ENCODE results near the gene MYLK. TPM values are rescaled to one million over a fixed set of nuclear protein-coding genes. Genes with fewer than 3 reads are reported as not detected.
"Not testable (repeated sequence)": the region's sequence is repeated elsewhere in the genome, so short reads cannot be mapped to it uniquely, and the experiment has no call there.

The MYLK gene
- total RNA-seq, 2 experiments from 2014 or later = 0.22 TPM; not detected in 1

DNA sequence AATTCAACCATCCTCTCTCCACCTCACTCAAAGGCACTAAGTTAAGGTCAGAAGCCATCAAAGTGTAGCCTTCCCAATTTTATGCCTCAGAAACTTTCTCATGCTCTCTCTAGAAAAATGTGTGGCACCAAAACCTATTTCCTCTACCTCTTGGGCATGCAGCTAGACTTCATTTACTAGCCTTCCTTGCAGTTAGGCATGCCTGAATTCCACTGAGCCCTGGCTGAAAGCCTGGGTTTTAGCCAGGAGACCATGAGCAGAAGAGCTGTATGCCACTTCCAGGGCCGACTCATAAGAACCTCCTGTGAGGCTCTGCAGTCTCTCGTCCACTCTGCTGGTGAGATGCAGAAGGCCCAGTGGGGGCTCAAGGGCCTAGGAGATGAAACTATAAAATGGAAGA lies 145.0 kb downstream of the MYLK start:
- no peaks in the 10 kb centered on the region for H3K9me3 ChIP-seq (ENCODE audit: control insufficient read depth in 1 of 2, insufficient read depth in 1 of 2, low read length in 2 of 2)
- ATAC-seq (ENCODE audit: poor library complexity) (no peak), DNase-seq (no peak)
- ChIA-PET POLR2A (no interaction called here), CTCF (no interaction called here)
- Mint-ChIP-seq H3K4me3 (no peak overlapping the region), H3K27me3 (no peaks in the 10 kb centered on the region), H3K36me3 (ENCODE audit: low read depth) (no peaks in the 10 kb centered on the region), H3K4me1 (ENCODE audit: low read depth) (no peaks in the 10 kb centered on the region), H3K9me3 (no peaks in the 10 kb centered on the region), H3K27ac (no peak overlapping the region)
- H3K36me3 ChIP-seq (ENCODE audit: insufficient read depth, low read length) = no peaks in the 10 kb centered on the region
- TF ChIP-seq, protein P1, sequence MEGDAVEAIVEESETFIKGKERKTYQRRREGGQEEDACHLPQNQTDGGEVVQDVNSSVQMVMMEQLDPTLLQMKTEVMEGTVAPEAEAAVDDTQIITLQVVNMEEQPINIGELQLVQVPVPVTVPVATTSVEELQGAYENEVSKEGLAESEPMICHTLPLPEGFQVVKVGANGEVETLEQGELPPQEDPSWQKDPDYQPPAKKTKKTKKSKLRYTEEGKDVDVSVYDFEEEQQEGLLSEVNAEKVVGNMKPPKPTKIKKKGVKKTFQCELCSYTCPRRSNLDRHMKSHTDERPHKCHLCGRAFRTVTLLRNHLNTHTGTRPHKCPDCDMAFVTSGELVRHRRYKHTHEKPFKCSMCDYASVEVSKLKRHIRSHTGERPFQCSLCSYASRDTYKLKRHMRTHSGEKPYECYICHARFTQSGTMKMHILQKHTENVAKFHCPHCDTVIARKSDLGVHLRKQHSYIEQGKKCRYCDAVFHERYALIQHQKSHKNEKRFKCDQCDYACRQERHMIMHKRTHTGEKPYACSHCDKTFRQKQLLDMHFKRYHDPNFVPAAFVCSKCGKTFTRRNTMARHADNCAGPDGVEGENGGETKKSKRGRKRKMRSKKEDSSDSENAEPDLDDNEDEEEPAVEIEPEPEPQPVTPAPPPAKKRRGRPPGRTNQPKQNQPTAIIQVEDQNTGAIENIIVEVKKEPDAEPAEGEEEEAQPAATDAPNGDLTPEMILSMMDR (IDR thresholded peaks at IDR 0.05) = no peak
- peaks cover 0 to 2% of the 10 kb centered on the region in 2 experiments for H3K27me3 ChIP-seq (ENCODE audit: control insufficient read depth in 1 of 2, insufficient read depth in 2 of 2, low read length in 2 of 2)
- intact Hi-C loops (cut with DNase I, micrococcal nuclease) = no loop called here
- H3K4me1 ChIP-seq (ENCODE audit: insufficient read depth, low read length) = no peaks in the 10 kb centered on the region
- H3K27ac ChIP-seq (ENCODE audit: low read depth in 1 of 2, low read length in 2 of 2) = no peak overlapping the region
- H3K4me3 ChIP-seq (ENCODE audit: low read length) = no peak overlapping the region

- ATAC-seq (ENCODE audit: poor library complexity) = not testable (repeated sequence)
These were observed 145.6 kb downstream of the MYLK start for GRCh38 chr3:123738522-123738921.

DNA sequence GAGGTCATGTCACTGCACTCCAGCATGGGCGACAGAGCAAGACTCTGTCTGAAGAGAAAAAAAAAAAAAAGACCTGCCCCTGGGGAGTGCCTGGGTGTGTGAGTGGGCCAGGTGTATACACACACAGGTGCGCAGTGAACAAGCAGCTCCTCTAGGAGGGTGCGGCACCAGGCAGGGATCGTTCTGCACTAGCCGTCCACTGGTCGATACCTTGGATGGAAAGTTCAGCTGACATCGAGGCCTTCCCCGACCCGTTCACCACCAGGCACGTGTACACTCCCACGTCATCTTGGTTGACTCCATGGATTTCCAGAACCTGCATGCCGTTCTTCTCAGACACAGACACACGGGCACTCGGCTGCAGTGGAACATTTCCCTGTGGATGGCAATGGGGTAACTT lies 147.0 kb downstream of the MYLK start:
- no peak overlapping the region for H3K27ac Mint-ChIP-seq
- H3K4me3 ChIP-seq (ENCODE audit: low read length) = no peak overlapping the region
- H3K9me3 Mint-ChIP-seq = no peaks in the 10 kb centered on the region
- H3K36me3 Mint-ChIP-seq (ENCODE audit: low read depth) = no peaks in the 10 kb centered on the region
- TF ChIP-seq, protein P1 (IDR thresholded peaks at IDR 0.05) = no peak
- DNase-seq (no peak), ATAC-seq (ENCODE audit: poor library complexity) (no peak)
- H3K27me3 ChIP-seq (ENCODE audit: control insufficient read depth in 1 of 2, insufficient read depth in 2 of 2, low read length in 2 of 2) = peaks cover 0 to 2% of the 10 kb centered on the region in 2 experiments
- no peaks in the 10 kb centered on the region for H3K4me1 Mint-ChIP-seq (ENCODE audit: low read depth)
- CTCF ChIA-PET = no interaction called here
- H3K4me1 ChIP-seq (ENCODE audit: insufficient read depth, low read length) = no peaks in the 10 kb centered on the region
- intact Hi-C loops (cut with DNase I, micrococcal nuclease) = no loop called here
- H3K9me3 ChIP-seq (ENCODE audit: control insufficient read depth in 1 of 2, insufficient read depth in 1 of 2, low read length in 2 of 2) = no peaks in the 10 kb centered on the region
- no peaks in the 10 kb centered on the region for H3K36me3 ChIP-seq (ENCODE audit: insufficient read depth, low read length)
- no peak overlapping the region for H3K27ac ChIP-seq (ENCODE audit: low read depth in 1 of 2, low read length in 2 of 2)
- no peaks in the 10 kb centered on the region for H3K27me3 Mint-ChIP-seq
- no peak overlapping the region for H3K4me3 Mint-ChIP-seq
- POLR2A ChIA-PET = no interaction called here

More at GRCh38 chr3:123738522-123738921, 145.6 kb downstream of the MYLK start:
- H3K4me1 Mint-ChIP-seq (ENCODE audit: low read depth); H3K27ac Mint-ChIP-seq; H3K27me3 Mint-ChIP-seq; H3K4me3 Mint-ChIP-seq; H3K4me3 ChIP-seq (ENCODE audit: low read length); H3K27ac ChIP-seq (ENCODE audit: low read depth in 1 of 2, low read length in 2 of 2); POLR2A ChIA-PET; H3K4me1 ChIP-seq (ENCODE audit: insufficient read depth, low read length); H3K27me3 ChIP-seq (ENCODE audit: control insufficient read depth in 1 of 2, insufficient read depth in 2 of 2, low read length in 2 of 2); CTCF ChIA-PET; H3K9me3 Mint-ChIP-seq; H3K9me3 ChIP-seq (ENCODE audit: control insufficient read depth in 1 of 2, insufficient read depth in 1 of 2, low read length in 2 of 2); intact Hi-C loops (cut with DNase I, micrococcal nuclease); H3K36me3 Mint-ChIP-seq (ENCODE audit: low read depth); DNase-seq; H3K36me3 ChIP-seq (ENCODE audit: insufficient read depth, low read length): not testable (repeated sequence)

DNA sequence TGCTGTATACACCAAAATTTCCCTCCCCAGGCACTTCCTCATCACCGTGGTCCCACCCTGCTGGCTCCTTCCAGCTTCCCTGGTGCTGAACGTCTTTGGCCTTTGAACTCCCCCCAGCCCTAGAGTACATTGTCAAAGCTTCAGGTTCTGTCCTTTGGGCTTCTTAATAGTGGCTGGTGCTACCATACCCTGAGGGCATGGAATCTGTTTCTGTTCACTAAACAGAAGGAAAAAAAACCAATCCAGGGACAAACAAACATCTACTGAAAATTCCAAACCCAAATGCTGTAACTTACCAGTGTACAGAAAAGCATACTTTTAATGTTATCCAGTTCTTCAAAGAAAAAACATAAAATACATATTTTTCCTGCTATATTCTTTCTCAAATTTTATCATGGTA lies 148.7 kb downstream of the MYLK start:
- Histone ChIP-seq H3K4me1 (ENCODE audit: insufficient read depth, low read length) (no peaks in the 10 kb centered on the region), H3K9me3 (ENCODE audit: control insufficient read depth in 1 of 2, insufficient read depth in 1 of 2, low read length in 2 of 2) (no peaks in the 10 kb centered on the region), H3K36me3 (ENCODE audit: insufficient read depth, low read length) (no peaks in the 10 kb centered on the region), H3K27me3 (ENCODE audit: control insufficient read depth in 1 of 2, insufficient read depth in 2 of 2, low read length in 2 of 2) (peaks cover 0 to 2% of the 10 kb centered on the region in 2 experiments), H3K4me3 (ENCODE audit: low read length) (no peak overlapping the region), H3K27ac (ENCODE audit: low read depth in 1 of 2, low read length in 2 of 2) (no peak overlapping the region)
- intact Hi-C loops (cut with DNase I, micrococcal nuclease) = no loop called here
- Mint-ChIP-seq H3K27ac (no peak overlapping the region), H3K4me1 (ENCODE audit: low read depth) (no peaks in the 10 kb centered on the region), H3K27me3 (no peaks in the 10 kb centered on the region), H3K4me3 (no peak overlapping the region), H3K9me3 (no peaks in the 10 kb centered on the region), H3K36me3 (ENCODE audit: low read depth) (no peaks in the 10 kb centered on the region)
- POLR2A ChIA-PET = no interaction called here
- DNase-seq (no peak), ATAC-seq (ENCODE audit: poor library complexity) (no peak)
- CTCF ChIA-PET = no interaction called here
- TF ChIP-seq, protein P1 (IDR thresholded peaks at IDR 0.05) = no peak
